Endodermal cell (in vitro differentiated cells): ENCODE results near the gene IQSEC3. TPM values are rescaled to one million over a fixed set of nuclear protein-coding genes. Genes with fewer than 3 reads are reported as not detected.
"Not testable (repeated sequence)": the region's sequence is repeated elsewhere in the genome, so short reads cannot be mapped to it uniquely, and the experiment has no call there.

Source experiments
- DNase-seq: peaks from one replicate; pipeline ENCODE4 v3.0.0-alpha.2; 2017
- H3K27ac ChIP-seq: 2 replicates; pipeline ENCODE4 v1.5.1; 2013; ENCODE audit warnings: mild to moderate bottlenecking, low read depth, low read length, moderate library complexity
- H3K27me3 ChIP-seq: 2 replicates; pipeline ENCODE4 v1.6.1; 2013; ENCODE audit warnings: mild to moderate bottlenecking, low read length, moderate library complexity; ENCODE audit not compliant: insufficient read depth, control insufficient read depth, poor library complexity, severe bottlenecking
- H3K36me3 ChIP-seq: 2 replicates; pipeline ENCODE4 v1.7.0; 2013; ENCODE audit warnings: mild to moderate bottlenecking, low read length, moderate library complexity; ENCODE audit not compliant: control insufficient read depth, insufficient read depth
- H3K4me1 ChIP-seq: one replicate; pipeline ENCODE4 v1.7.0; 2013; ENCODE audit warnings: low read length; ENCODE audit not compliant: control insufficient read depth, insufficient read depth
- H3K4me3 ChIP-seq: 2 replicates; pipeline ENCODE4 v1.5.1; 2013; ENCODE audit warnings: mild to moderate bottlenecking, low read length, moderate library complexity
- H3K9ac ChIP-seq: 2 replicates; pipeline ENCODE4 v1.6.1; 2013; ENCODE audit warnings: mild to moderate bottlenecking, low read length, moderate library complexity; ENCODE audit not compliant: poor library complexity, severe bottlenecking; ENCODE audit errors: extremely low read depth
- H3K9me3 ChIP-seq: 2 replicates; pipeline ENCODE4 v1.6.1; 2013; ENCODE audit warnings: mild to moderate bottlenecking, low read length, moderate library complexity; ENCODE audit not compliant: control insufficient read depth
- H3K27ac Mint-ChIP-seq: 2 replicates; pipeline ENCODE4 v1.8.0; 2020; ENCODE audit warnings: mixed read lengths
- H3K27me3 Mint-ChIP-seq: 2 replicates; pipeline ENCODE4 v1.8.0; 2021; ENCODE audit warnings: mild to moderate bottlenecking, mixed read lengths; ENCODE audit not compliant: insufficient read depth
- H3K36me3 Mint-ChIP-seq: 2 replicates; pipeline ENCODE4 v1.8.0; 2020; ENCODE audit warnings: low read depth, mixed read lengths
- H3K4me1 Mint-ChIP-seq: 2 replicates; pipeline ENCODE4 v1.8.0; 2020; ENCODE audit warnings: mixed read lengths
- H3K4me3 Mint-ChIP-seq: 2 replicates; pipeline ENCODE4 v1.8.0; 2020; ENCODE audit warnings: mild to moderate bottlenecking, moderate library complexity, mixed read lengths
- H3K9me3 Mint-ChIP-seq: 2 replicates; pipeline ENCODE4 v1.8.0; 2020; ENCODE audit warnings: mild to moderate bottlenecking, mixed read lengths
- CTCF ChIP-seq: fragments of 200-600 bp; sonication (generic); conservative IDR thresholded peaks from 2 replicates; pipeline ENCODE4 v1.5.0; 2021; ENCODE audit warnings: antibody characterized with exemption, mild to moderate bottlenecking
- WGBS, 2 experiments: methylation state at CpG; one replicate each; pipeline versions ENCODE4 v1.1.5 to v1.1.7; 2013; ENCODE audit warnings: missing lambda C conversion rate in 2 of 2, mixed read lengths in 1 of 2; ENCODE audit not compliant: insufficient coverage in 1 of 2, insufficient read length in 1 of 2; 5-methylcytosine and 5-hydroxymethylcytosine counted together
- total RNA-seq, 2 donors: library from RNA; stranded (reverse); fragmentation: NEBNext Ultra II Directional in 1 of 2; extraction: Animal tissue kit (Norgen Biotek cat#: 25700) in 1 of 2; gene quantifications; 2 replicates in 1 of 2; 3 replicates in 1 of 2; pipeline ENCODE4 v1.2.1, GENCODE V29; 2021

The IQSEC3 gene
- total RNA-seq, 2 donors from 2014 or later, result 1.5 to 2.7 TPM

- H3K4me1 ChIP-seq, result no peaks in the 10 kb centered on the region
- WGBS, 2 experiments, result 80 to 91% methylated on average over 4 to 12 of the region's 12 CpGs
- no peaks in the 10 kb centered on the region for H3K27me3 ChIP-seq
- H3K4me1 Mint-ChIP-seq, result peaks cover 2% of the 10 kb centered on the region
- peaks cover 9% of the 10 kb centered on the region for H3K27me3 Mint-ChIP-seq
- no peak for TF ChIP-seq CTCF
- no peaks in the 10 kb centered on the region for H3K9me3 ChIP-seq
- H3K36me3 Mint-ChIP-seq, result no peaks in the 10 kb centered on the region
- H3K27ac ChIP-seq, result no peak overlapping the region
- no peaks in the 10 kb centered on the region for H3K36me3 ChIP-seq
- H3K4me3 ChIP-seq, result no peak overlapping the region
- DNase-seq, result no peak
- H3K27ac Mint-ChIP-seq, result no peak overlapping the region
- H3K9ac ChIP-seq, result no peak overlapping the region
- no peak overlapping the region for H3K4me3 Mint-ChIP-seq
- no peaks in the 10 kb centered on the region for H3K9me3 Mint-ChIP-seq
These were observed 64.4 kb downstream of the IQSEC3 start for GRCh38 chr12:131008-131407.

- Mint-ChIP-seq H3K4me3 (no peak overlapping the region), H3K9me3 (no peaks in the 10 kb centered on the region), H3K27ac (no peak overlapping the region), H3K36me3 (no peaks in the 10 kb centered on the region), H3K27me3 (peaks cover 13% of the 10 kb centered on the region), H3K4me1 (peaks cover 2% of the 10 kb centered on the region)
- no peaks in the 10 kb centered on the region for H3K9me3 ChIP-seq
- 88 to 90% methylated on average over 9 to 12 of the region's 12 CpGs for WGBS, 2 experiments
- H3K36me3 ChIP-seq, result no peaks in the 10 kb centered on the region
- H3K4me3 ChIP-seq, result no peak overlapping the region
- H3K27ac ChIP-seq, result no peak overlapping the region
- DNase-seq, result no peak
- H3K27me3 ChIP-seq, result no peaks in the 10 kb centered on the region
- no peak overlapping the region for H3K9ac ChIP-seq
- no peak for TF ChIP-seq CTCF
- H3K4me1 ChIP-seq, result no peaks in the 10 kb centered on the region
These were observed 65.3 kb downstream of the IQSEC3 start for GRCh38 chr12:131732-132495.

- not testable (repeated sequence) for H3K4me1 Mint-ChIP-seq, DNase-seq, H3K27ac ChIP-seq, H3K27me3 ChIP-seq, H3K36me3 ChIP-seq, H3K4me3 Mint-ChIP-seq, H3K4me1 ChIP-seq, H3K9ac ChIP-seq, H3K27ac Mint-ChIP-seq, H3K4me3 ChIP-seq, H3K9me3 Mint-ChIP-seq, H3K36me3 Mint-ChIP-seq, H3K9me3 ChIP-seq
- H3K27me3 Mint-ChIP-seq, result peaks cover 28% of the 10 kb centered on the region
- WGBS, 2 experiments, result 92 to 94% methylated on average over 7 of the region's 7 CpGs
These were observed 67.2 kb downstream of the IQSEC3 start for GRCh38 chr12:133616-134232.
